HepG2 (cell line): ENCODE results near the gene VAV2. TPM values are rescaled to one million over a fixed set of nuclear protein-coding genes. Genes with fewer than 3 reads are reported as not detected.

Experiments
- ATAC-seq: fragments of 200-7000 bp; cut with Tn5 transposase; 3 replicates; pipeline ENCODE4 v1.9.1; 2020; ENCODE audit warnings: mild to moderate bottlenecking, moderate library complexity
- BruUV-seq: library from RNA; stranded (reverse); fragments of 400-500 nt; replicated peaks from 2 replicates; lab custom pipeline; 2021; lab: Mats Ljungman, UMichigan
- CTCF ChIA-PET: fragments of 300-600 bp; formaldehyde crosslinking; extraction: SDS; loops from one replicate; lab custom pipeline; 2021; ENCODE audit warnings: low total read pairs, inconsistent platforms, low intra/inter-chr PET ratio; lab: Yijun Ruan, JAX
- POLR2A ChIA-PET: fragments of 350-600 bp; sonication (Branson Sonifier 250); formaldehyde crosslinking; loops from one replicate; lab custom pipeline; 2020; ENCODE audit warnings: antibody characterized with exemption, inconsistent platforms; lab: Yijun Ruan, JAX
- DNase-seq: peaks from one replicate; pipeline ENCODE4 v3.0.0-alpha.2; 2015; ENCODE audit warnings: low spot score
- FAIRE-seq: peaks from 3 replicates; lab custom pipeline; 2011; peaks lifted over from hg19 to GRCh38; lab: Jason Lieb, UNC
- H2AFZ ChIP-seq: one replicate; pipeline ENCODE4 v1.6.1; 2011; ENCODE audit warnings: low read length, inconsistent platforms
- H3K27ac ChIP-seq: fragments of 300-600 bp; 3 replicates; pipeline ENCODE4 v1.8.0; 2011; ENCODE audit warnings: mixed run types, mild to moderate bottlenecking, mixed read lengths, low read length, inconsistent platforms; ENCODE audit not compliant: insufficient read depth; ENCODE audit errors: extremely low read length
- H3K27me3 ChIP-seq, 2 experiments: fragments of 200-600 bp in 1 of 2; 2 replicates in 1 of 2; 3 replicates in 1 of 2; pipeline versions ENCODE4 v1.6.0 to v1.8.0; 2011; ENCODE audit warnings: low read length in 2 of 2, mild to moderate bottlenecking in 2 of 2, moderate library complexity in 2 of 2, inconsistent platforms in 1 of 2; ENCODE audit not compliant: insufficient read depth in 2 of 2, control insufficient read depth in 1 of 2
- H3K36me3 ChIP-seq, 2 experiments: fragments of 200-600 bp in 1 of 2; replicated peaks in 1 of 2; 2 replicates in 1 of 2; 3 replicates in 1 of 2; pipeline versions ENCODE4 v1.5.1 to v1.8.0; 2011; ENCODE audit warnings: low read length in 2 of 2, inconsistent platforms in 1 of 2; ENCODE audit not compliant: insufficient read depth in 2 of 2, control insufficient read depth in 1 of 2
- H3K4me1 ChIP-seq: 2 replicates; pipeline ENCODE4 v1.5.1; 2012; ENCODE audit warnings: low read length, inconsistent platforms; ENCODE audit not compliant: insufficient read depth
- H3K4me2 ChIP-seq: 2 replicates; pipeline ENCODE4 v1.6.0; 2011; ENCODE audit warnings: low read depth, low read length, inconsistent platforms
- H3K4me3 ChIP-seq, 3 experiments: fragments of 200-600 bp in 1 of 3; sonication (generic), shearing (Covaris generic) in 1 of 3; replicated peaks in 1 of 3; 2 replicates each; pipeline ENCODE4 v1.5.1; 2011 to 2016; ENCODE audit warnings: low read length in 3 of 3, inconsistent platforms in 2 of 3, low read depth in 2 of 3, mild to moderate bottlenecking in 2 of 3, control low read depth in 1 of 3, mixed read lengths in 1 of 3; ENCODE audit not compliant: insufficient read depth in 1 of 3
- H3K79me2 ChIP-seq: one replicate; pipeline ENCODE4 v1.6.1; 2011; ENCODE audit warnings: low read length, inconsistent platforms; ENCODE audit not compliant: insufficient read depth
- H3K9ac ChIP-seq: 2 replicates; pipeline ENCODE4 v1.6.0; 2011; ENCODE audit warnings: mild to moderate bottlenecking, low read depth, low read length, inconsistent platforms; ENCODE audit not compliant: insufficient read depth
- H3K9me3 ChIP-seq: 2 replicates; pipeline ENCODE4 v1.5.1; 2012; ENCODE audit warnings: mild to moderate bottlenecking, low read length
- H4K20me1 ChIP-seq: 2 replicates; pipeline ENCODE4 v1.6.0; 2011; ENCODE audit warnings: inconsistent platforms, mild to moderate bottlenecking, low read length, moderate library complexity; ENCODE audit not compliant: insufficient read depth
- CREM ChIP-seq, 2 experiments: sonication (generic) in 1 of 2; formaldehyde crosslinking in 1 of 2; IDR thresholded peaks; 2 replicates each; pipeline versions ENCODE4 v1.4.0 to v1.6.1; 2016 to 2020; ENCODE audit warnings: antibody characterized with exemption in 1 of 2, mild to moderate bottlenecking in 1 of 2, missing genetic modification reagents in 1 of 2
- ELF4 ChIP-seq: sonication (generic); formaldehyde crosslinking; IDR thresholded peaks from 2 replicates; pipeline ENCODE4 v1.5.0; 2020; ENCODE audit warnings: missing genetic modification reagents, mild to moderate bottlenecking, moderate library complexity, borderline replicate concordance
- SOX6 ChIP-seq, 2 experiments: fragments of 450-650 bp in 1 of 2; sonication (generic) in 1 of 2; formaldehyde crosslinking in 1 of 2; IDR thresholded peaks; 2 replicates each; pipeline versions ENCODE4 v1.4.0 to v1.6.1; 2017 to 2020; ENCODE audit warnings: antibody characterized with exemption in 1 of 2, mild to moderate bottlenecking in 1 of 2, missing genetic modification reagents in 1 of 2
- SSRP1 ChIP-seq: IDR thresholded peaks from 2 replicates; pipeline ENCODE4 v1.6.1; 2016; ENCODE audit warnings: control low read depth
- STAG1 ChIP-seq: sonication (generic); formaldehyde crosslinking; IDR thresholded peaks from 2 replicates; pipeline ENCODE4 v1.4.0; 2020; ENCODE audit warnings: missing genetic modification reagents
- TMF1 ChIP-seq: sonication (generic); formaldehyde crosslinking; IDR thresholded peaks from 2 replicates; pipeline ENCODE4 v1.8.1; 2022; ENCODE audit warnings: low read depth, missing genetic modification reagents
- ZBTB3 ChIP-seq: sonication (generic); formaldehyde crosslinking; IDR thresholded peaks from 2 replicates; pipeline ENCODE4 v1.4.0; 2020; ENCODE audit warnings: low read depth, mild to moderate bottlenecking, moderate library complexity, missing genetic modification reagents, borderline replicate concordance
- ZFP36L1 ChIP-seq: sonication (generic); formaldehyde crosslinking; IDR thresholded peaks from 2 replicates; pipeline ENCODE4 v1.8.0; 2022; ENCODE audit warnings: mild to moderate bottlenecking, missing genetic modification reagents, moderate library complexity
- ZKSCAN8 ChIP-seq: IDR thresholded peaks from 2 replicates; pipeline ENCODE4 v1.6.1; 2016; ENCODE audit warnings: borderline replicate concordance, missing genetic modification reagents, missing compliant biosample characterization
- ZNF552 ChIP-seq: sonication (generic); formaldehyde crosslinking; IDR thresholded peaks from 2 replicates; pipeline ENCODE4 v1.9.0; 2022; ENCODE audit warnings: missing genetic modification reagents, mild to moderate bottlenecking, borderline replicate concordance
- ZNF605 ChIP-seq: sonication (generic); formaldehyde crosslinking; IDR thresholded peaks from 2 replicates; pipeline ENCODE4 v1.8.0; 2022; ENCODE audit warnings: mild to moderate bottlenecking, missing genetic modification reagents
- ZNF883 ChIP-seq: sonication (generic); formaldehyde crosslinking; IDR thresholded peaks from 2 replicates; pipeline ENCODE4 v1.5.1; 2020; ENCODE audit warnings: mild to moderate bottlenecking, missing genetic modification reagents; ENCODE audit errors: not compliant biosample characterization
- WGBS: methylation state at CpG from one replicate; pipeline ENCODE4 v1.1.6; 2017; ENCODE audit warnings: low lambda C conversion rate; 5-methylcytosine and 5-hydroxymethylcytosine counted together
- in situ Hi-C: cut with HindIII; loops from 2 replicates; pipeline ENCODE4 v1.10.0; 2017; ENCODE audit warnings: low pct_unique_long_range_greater_than_20kb; ENCODE audit not compliant: extremely low pct_ligation_motif_present
- intact Hi-C: fragments of 100-400 bp; cut with micrococcal nuclease; formaldehyde crosslinking; loops from one replicate; pipeline ENCODE4 v1.10.0; 2022; ENCODE audit not compliant: unreplicated experiment
- polyA plus RNA-seq, 8 experiments: library from polyadenylated mRNA; depleted of rRNA in 3 of 8; stranded (reverse) in 7 of 8; unstranded in 1 of 8; fragments of >200 nt; fragmentation: Illumina TruSeq in 4 of 8; extraction: Trizol in 4 of 8; gene quantifications; 2 replicates each; pipeline versions ENCODE4 v1.2.1 to v1.2.3, GENCODE V29; 2011 to 2016; ENCODE audit warnings: low read depth in 4 of 8, missing spikeins in 1 of 8, mixed read lengths in 1 of 8; ENCODE audit not compliant: insufficient read depth in 1 of 8
- total RNA-seq, 5 experiments: library from RNA; depleted of rRNA; stranded (reverse); fragments of >200 nt; fragmentation: Illumina TruSeq; extraction: Trizol; gene quantifications; 2 replicates each; pipeline ENCODE4 v1.2.3, GENCODE V29; 2016; ENCODE audit warnings: low read depth in 1 of 5
- TF ChIP-seq, protein P1 (sequence below): sonication (generic); formaldehyde crosslinking; IDR thresholded peaks from 2 replicates; pipeline ENCODE4 v1.8.1; 2023; ENCODE audit warnings: mild to moderate bottlenecking, missing genetic modification reagents
- TF ChIP-seq, protein P2 (sequence below): sonication (generic); formaldehyde crosslinking; IDR thresholded peaks from 2 replicates; pipeline ENCODE4 v1.9.0; 2021; ENCODE audit warnings: missing genetic modification reagents, borderline replicate concordance
- TF ChIP-seq, protein P3 (sequence below): sonication (generic); formaldehyde crosslinking; IDR thresholded peaks from 2 replicates; pipeline ENCODE4 v1.5.1; 2020; ENCODE audit warnings: missing genetic modification reagents, mild to moderate bottlenecking, borderline replicate concordance

The VAV2 gene
- total and polyA plus RNA-seq, 2 of the 13 experiments (the other 11 are each of a cell fraction or from before 2014, with no cell fraction given), result 22.5 to 22.9 TPM

DNA sequence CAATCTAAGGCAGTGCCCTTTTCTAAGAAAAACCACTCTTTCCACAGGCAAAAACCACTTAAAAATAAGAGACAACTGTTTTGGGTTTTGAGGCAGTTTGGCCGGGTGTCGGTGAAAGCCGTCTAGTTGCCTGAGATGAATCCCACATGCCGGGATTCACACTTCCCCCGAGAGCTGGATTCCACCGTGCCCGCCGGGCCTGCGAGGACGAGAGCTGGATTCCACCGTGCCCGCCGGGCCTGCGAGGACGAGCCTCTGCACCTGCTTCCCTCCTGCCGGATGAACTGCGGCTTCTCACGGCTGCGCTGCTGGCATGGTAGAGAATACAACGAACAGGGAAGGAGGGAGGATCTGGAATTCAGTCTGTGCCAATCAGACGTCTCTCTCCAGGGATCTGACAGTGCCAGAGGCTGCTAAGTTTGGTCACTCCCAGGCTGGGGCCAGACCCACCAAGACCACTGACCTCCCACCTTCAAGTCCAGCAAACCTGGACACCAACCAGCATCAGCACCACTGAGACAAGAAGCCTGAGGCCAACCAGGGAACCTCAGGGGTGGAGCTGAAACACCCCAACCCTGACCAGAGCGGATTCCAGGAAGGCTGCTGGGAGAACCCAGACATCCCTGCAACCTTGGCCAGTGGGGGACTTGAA lies 23.0 kb downstream of the VAV2 start:
- in situ Hi-C loops (no loop called here), intact Hi-C loops (no loop called here)
- BruUV-seq, result no TSS peak
- no peak for DNase-seq
- H3K79me2 ChIP-seq, result peaks cover 96% of the 10 kb centered on the region
- H3K4me2 ChIP-seq, result no peak overlapping the region
- H3K9ac ChIP-seq, result no peak overlapping the region
- peaks cover 45% of the 10 kb centered on the region for H3K4me1 ChIP-seq
- no peak for TF ChIP-seq TMF1
- TF ChIP-seq, protein P1, sequence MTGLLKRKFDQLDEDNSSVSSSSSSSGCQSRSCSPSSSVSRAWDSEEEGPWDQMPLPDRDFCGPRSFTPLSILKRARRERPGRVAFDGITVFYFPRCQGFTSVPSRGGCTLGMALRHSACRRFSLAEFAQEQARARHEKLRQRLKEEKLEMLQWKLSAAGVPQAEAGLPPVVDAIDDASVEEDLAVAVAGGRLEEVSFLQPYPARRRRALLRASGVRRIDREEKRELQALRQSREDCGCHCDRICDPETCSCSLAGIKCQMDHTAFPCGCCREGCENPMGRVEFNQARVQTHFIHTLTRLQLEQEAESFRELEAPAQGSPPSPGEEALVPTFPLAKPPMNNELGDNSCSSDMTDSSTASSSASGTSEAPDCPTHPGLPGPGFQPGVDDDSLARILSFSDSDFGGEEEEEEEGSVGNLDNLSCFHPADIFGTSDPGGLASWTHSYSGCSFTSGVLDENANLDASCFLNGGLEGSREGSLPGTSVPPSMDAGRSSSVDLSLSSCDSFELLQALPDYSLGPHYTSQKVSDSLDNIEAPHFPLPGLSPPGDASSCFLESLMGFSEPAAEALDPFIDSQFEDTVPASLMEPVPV, result no peak
- TF ChIP-seq, protein P2, sequence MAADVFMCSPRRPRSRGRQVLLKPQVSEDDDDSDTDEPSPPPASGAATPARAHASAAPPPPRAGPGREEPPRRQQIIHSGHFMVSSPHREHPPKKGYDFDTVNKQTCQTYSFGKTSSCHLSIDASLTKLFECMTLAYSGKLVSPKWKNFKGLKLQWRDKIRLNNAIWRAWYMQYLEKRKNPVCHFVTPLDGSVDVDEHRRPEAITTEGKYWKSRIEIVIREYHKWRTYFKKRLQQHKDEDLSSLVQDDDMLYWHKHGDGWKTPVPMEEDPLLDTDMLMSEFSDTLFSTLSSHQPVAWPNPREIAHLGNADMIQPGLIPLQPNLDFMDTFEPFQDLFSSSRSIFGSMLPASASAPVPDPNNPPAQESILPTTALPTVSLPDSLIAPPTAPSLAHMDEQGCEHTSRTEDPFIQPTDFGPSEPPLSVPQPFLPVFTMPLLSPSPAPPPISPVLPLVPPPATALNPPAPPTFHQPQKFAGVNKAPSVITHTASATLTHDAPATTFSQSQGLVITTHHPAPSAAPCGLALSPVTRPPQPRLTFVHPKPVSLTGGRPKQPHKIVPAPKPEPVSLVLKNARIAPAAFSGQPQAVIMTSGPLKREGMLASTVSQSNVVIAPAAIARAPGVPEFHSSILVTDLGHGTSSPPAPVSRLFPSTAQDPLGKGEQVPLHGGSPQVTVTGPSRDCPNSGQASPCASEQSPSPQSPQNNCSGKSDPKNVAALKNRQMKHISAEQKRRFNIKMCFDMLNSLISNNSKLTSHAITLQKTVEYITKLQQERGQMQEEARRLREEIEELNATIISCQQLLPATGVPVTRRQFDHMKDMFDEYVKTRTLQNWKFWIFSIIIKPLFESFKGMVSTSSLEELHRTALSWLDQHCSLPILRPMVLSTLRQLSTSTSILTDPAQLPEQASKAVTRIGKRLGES (CRISPR knock-in tag), result no peak
- TF ChIP-seq SSRP1, result no peak
- TF ChIP-seq ZNF552 (CRISPR knock-in tag), result no peak
- TF ChIP-seq ZFP36L1 (CRISPR knock-in tag), result no peak
- no peak for TF ChIP-seq ZNF605 (CRISPR knock-in tag)
- no peak for TF ChIP-seq ZKSCAN8 (CRISPR knock-in tag)
- TF ChIP-seq, protein P3, sequence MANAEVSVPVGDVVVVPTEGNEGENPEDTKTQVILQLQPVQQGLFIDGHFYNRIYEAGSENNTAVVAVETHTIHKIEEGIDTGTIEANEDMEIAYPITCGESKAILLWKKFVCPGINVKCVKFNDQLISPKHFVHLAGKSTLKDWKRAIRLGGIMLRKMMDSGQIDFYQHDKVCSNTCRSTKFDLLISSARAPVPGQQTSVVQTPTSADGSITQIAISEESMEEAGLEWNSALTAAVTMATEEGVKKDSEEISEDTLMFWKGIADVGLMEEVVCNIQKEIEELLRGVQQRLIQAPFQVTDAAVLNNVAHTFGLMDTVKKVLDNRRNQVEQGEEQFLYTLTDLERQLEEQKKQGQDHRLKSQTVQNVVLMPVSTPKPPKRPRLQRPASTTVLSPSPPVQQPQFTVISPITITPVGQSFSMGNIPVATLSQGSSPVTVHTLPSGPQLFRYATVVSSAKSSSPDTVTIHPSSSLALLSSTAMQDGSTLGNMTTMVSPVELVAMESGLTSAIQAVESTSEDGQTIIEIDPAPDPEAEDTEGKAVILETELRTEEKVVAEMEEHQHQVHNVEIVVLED, result no peak
- no peak for TF ChIP-seq ZBTB3 (CRISPR knock-in tag)
- no peak for TF ChIP-seq ELF4 (CRISPR knock-in tag)
- TF ChIP-seq SOX6 (IDR thresholded peaks at IDR 0.05), result no peak
- TF ChIP-seq SOX6 (CRISPR knock-in tag; IDR thresholded peaks at IDR 0.05), result no peak
- no peak for TF ChIP-seq STAG1
- TF ChIP-seq CREM (IDR thresholded peaks at IDR 0.05), result no peak
- TF ChIP-seq CREM (CRISPR knock-in tag; IDR thresholded peaks at IDR 0.05), result no peak
- TF ChIP-seq ZNF883 (CRISPR knock-in tag), result no peak
- FAIRE-seq, result no peak
- H3K27me3 ChIP-seq, result no peaks in the 10 kb centered on the region
- WGBS, result 95% methylated on average over 21 of the region's 22 CpGs
- ChIA-PET POLR2A (no interaction called here), CTCF (no interaction called here)
- H4K20me1 ChIP-seq, result peaks cover 43% of the 10 kb centered on the region
- peaks cover 7% of the 10 kb centered on the region; the same call in 1 of the 2 replicates for H3K9me3 ChIP-seq
- H3K36me3 ChIP-seq, result peaks cover 0 to 3% of the 10 kb centered on the region in 2 experiments; a peak in 3 of 5 replicates
- H3K27ac ChIP-seq, result no peak overlapping the region
- H3K4me3 ChIP-seq, result no peak overlapping the region
- H2AFZ ChIP-seq, result no peak overlapping the region
- ATAC-seq, result no peak
